MCF 10A (cell line): ENCODE results near the gene PCP2. TPM values are rescaled to one million over a fixed set of nuclear protein-coding genes. Genes with fewer than 3 reads are reported as not detected.
A peak's percentile ranks its signal among the peaks of the same experiment; 100 is the strongest.

Source experiments
- BruUV-seq: library from RNA; stranded (reverse); fragments of 400-500 nt; replicated peaks from 2 replicates; lab custom pipeline; 2021; lab: Mats Ljungman, UMichigan
- CTCF ChIA-PET: fragments of 300-600 bp; sonication (Branson Sonifier 250); formaldehyde crosslinking; extraction: SDS; loops from one replicate; lab custom pipeline; 2021; ENCODE audit warnings: antibody characterized with exemption, inconsistent platforms; lab: Yijun Ruan, JAX
- POLR2A ChIA-PET: fragments of 300-600, 350-650 bp; sonication (Branson Sonifier 250); formaldehyde crosslinking; extraction: SDS; loops from one replicate; lab custom pipeline; 2020; ENCODE audit warnings: antibody characterized with exemption, inconsistent platforms; lab: Yijun Ruan, JAX
- DNase-seq: peaks from one replicate; pipeline ENCODE4 v3.0.0-alpha.2; 2018; ENCODE audit not compliant: unreplicated experiment
- H3K27ac Mint-ChIP-seq: one replicate; pipeline ENCODE4 v1.8.0; 2022; ENCODE audit warnings: mild to moderate bottlenecking, low read depth, mixed read lengths; ENCODE audit not compliant: unreplicated experiment
- H3K27me3 Mint-ChIP-seq: one replicate; pipeline ENCODE4 v1.8.0; 2022; ENCODE audit warnings: mixed read lengths; ENCODE audit not compliant: insufficient read depth, unreplicated experiment
- H3K36me3 Mint-ChIP-seq: one replicate; pipeline ENCODE4 v1.8.0; 2022; ENCODE audit warnings: mild to moderate bottlenecking, moderate library complexity, mixed read lengths; ENCODE audit not compliant: insufficient read depth, unreplicated experiment
- H3K4me1 Mint-ChIP-seq: one replicate; pipeline ENCODE4 v1.8.0; 2022; ENCODE audit warnings: mixed read lengths; ENCODE audit not compliant: insufficient read depth, unreplicated experiment
- H3K4me3 Mint-ChIP-seq: one replicate; pipeline ENCODE4 v1.8.0; 2022; ENCODE audit warnings: mild to moderate bottlenecking, moderate library complexity, mixed read lengths; ENCODE audit not compliant: unreplicated experiment
- H3K9me3 Mint-ChIP-seq: one replicate; pipeline ENCODE4 v1.8.0; 2022; ENCODE audit warnings: mixed read lengths; ENCODE audit not compliant: unreplicated experiment
- intact Hi-C: fragments of 100-400 bp; cut with micrococcal nuclease; formaldehyde crosslinking; loops from 2 replicates; pipeline ENCODE4 v1.14.1; 2022
- total RNA-seq: library from RNA; stranded (reverse); gene quantifications from 2 replicates; pipeline ENCODE4 v1.2.3, GENCODE V29; 2022
- TF ChIP-seq, protein P1 (sequence below): fragments of 200-600 bp; IDR thresholded peaks from one replicate; pipeline ENCODE4 v1.8.0; 2022; ENCODE audit warnings: antibody characterized with exemption, mild to moderate bottlenecking; ENCODE audit not compliant: unreplicated experiment

The PCP2 gene
- total RNA-seq, 1 experiment from 2014 or later: not detected

DNA sequence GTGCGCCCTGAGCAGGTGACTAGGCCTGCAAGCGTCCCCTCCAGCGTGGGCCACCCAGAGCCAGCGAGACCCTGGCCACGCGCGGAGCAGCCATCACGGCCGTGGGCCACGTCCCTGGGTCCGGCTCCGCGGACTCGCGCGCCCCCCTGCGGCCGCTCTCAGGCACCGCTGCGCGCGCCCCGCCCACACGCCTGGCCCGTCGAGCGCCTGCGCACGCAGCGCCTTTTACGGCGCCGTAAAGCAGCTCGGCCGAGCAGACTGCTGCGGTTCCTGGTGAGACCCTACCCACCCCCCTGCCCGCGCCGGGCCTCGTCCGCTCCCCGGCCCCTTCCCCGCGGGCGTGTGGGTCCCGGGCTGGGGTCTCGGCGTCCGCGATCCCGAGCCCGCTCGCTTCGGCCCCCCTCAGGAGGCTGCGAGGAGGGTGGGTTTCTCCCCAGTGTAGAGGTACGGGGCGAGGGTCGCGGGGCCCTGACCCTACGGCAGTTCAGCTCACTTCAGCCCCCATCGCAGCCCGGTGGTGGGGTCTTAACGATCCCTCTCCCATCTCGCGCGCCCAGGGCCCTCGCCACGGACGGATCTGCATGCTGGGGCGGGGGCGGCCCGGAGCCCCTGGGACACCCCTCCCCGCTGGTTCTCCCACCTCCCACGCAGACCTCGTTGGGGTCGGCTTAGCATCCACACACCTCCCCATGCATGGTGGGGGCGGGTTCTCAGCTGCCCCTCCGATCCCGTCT is 47.3 kb upstream of the PCP2 start, which contains the start of gene TRAPPC5:
TRAPPC5 (plus strand) TSS at position 228 of the 734 bp plus-strand sequence. CDS start 1,421 bp downstream, outside the sequence.
- no peaks in the 10 kb centered on the region for H3K9me3 Mint-ChIP-seq
- peak within 1 kb of the TSS; percentile 84 for H3K4me3 Mint-ChIP-seq
- CTCF ChIA-PET: interaction anchor here (0.6 to 2.8 kb wide), 64 partner anchors 8 to 1830 kb away, joined by 3 to 31 read pairs (median 4); partner anchors contain the start of genes ALKBH7, CAMSAP3, CD209 and CLEC4M
- intact Hi-C loops: loop anchor here (1.0 kb wide), 4 partner anchors 28 to 326 kb away; no protein-coding TSS in a partner anchor
- DNase-seq: peak; percentile 74
- BruUV-seq: no TSS peak
- H3K27me3 Mint-ChIP-seq: no peaks in the 10 kb centered on the region
- H3K27ac Mint-ChIP-seq: peak within 1 kb of the TSS; percentile 66
- TF ChIP-seq, protein P1, sequence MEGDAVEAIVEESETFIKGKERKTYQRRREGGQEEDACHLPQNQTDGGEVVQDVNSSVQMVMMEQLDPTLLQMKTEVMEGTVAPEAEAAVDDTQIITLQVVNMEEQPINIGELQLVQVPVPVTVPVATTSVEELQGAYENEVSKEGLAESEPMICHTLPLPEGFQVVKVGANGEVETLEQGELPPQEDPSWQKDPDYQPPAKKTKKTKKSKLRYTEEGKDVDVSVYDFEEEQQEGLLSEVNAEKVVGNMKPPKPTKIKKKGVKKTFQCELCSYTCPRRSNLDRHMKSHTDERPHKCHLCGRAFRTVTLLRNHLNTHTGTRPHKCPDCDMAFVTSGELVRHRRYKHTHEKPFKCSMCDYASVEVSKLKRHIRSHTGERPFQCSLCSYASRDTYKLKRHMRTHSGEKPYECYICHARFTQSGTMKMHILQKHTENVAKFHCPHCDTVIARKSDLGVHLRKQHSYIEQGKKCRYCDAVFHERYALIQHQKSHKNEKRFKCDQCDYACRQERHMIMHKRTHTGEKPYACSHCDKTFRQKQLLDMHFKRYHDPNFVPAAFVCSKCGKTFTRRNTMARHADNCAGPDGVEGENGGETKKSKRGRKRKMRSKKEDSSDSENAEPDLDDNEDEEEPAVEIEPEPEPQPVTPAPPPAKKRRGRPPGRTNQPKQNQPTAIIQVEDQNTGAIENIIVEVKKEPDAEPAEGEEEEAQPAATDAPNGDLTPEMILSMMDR: peak; percentile 96
- H3K36me3 Mint-ChIP-seq: peaks cover 31% of the 10 kb centered on the region
- H3K4me1 Mint-ChIP-seq: peaks cover 14% of the 10 kb centered on the region
- POLR2A ChIA-PET: interaction anchor here (0.6 to 2.2 kb wide), 17 partner anchors 11 to 326 kb away, joined by 3 to 27 read pairs (median 4); partner anchors contain the start of genes PET100 and XAB2

DNA sequence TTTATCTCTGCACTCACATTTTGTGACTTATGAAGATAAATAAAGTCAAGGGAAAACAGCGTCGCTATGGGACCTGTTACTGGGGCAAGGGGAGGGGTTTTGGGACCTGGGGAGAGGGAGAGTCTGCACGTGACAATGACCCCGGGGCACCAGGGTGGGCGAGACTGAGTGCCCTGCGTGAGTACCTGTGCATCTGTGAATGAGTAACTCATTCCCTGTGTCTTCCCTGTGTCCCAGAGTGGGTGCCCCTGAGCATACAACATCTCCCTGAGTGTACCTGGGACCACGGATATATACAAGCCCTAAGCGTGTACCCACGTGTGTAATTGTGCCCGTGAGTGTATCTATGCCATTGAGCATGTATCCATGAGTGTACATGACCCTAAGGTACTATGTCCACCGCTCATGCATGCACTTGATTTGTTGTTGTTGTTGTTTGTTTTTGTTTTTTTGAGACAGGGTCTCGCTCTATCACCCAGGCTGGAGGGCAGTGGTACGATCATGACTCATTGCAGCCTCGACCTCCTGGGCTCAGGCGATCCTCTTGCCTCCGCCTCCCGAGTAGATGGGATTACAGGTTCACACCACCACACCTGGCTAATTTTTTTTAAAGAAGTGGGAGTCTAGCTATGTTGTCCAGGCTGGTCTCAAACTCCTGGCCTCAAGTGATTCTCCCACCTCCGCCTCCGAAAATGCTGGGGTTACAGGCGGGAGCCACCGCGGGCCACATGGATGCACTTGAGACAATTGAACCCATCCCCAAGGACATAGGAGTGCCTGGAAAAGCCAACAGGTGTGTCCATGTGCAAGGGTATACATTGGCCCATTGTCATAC is 46.5 kb upstream of the PCP2 start:
- H3K27ac Mint-ChIP-seq: no peak overlapping the region
- H3K4me3 Mint-ChIP-seq: peak overlapping the region; percentile 84
- H3K27me3 Mint-ChIP-seq: no peaks in the 10 kb centered on the region
- no TSS peak for BruUV-seq
- CTCF ChIA-PET: interaction anchor here (0.6 to 2.8 kb wide), 33 partner anchors 9 to 579 kb away, joined by 3 to 31 read pairs (median 5); partner anchors contain the start of genes CAMSAP3, CLEC4M, PET100 and STXBP2
- no peaks in the 10 kb centered on the region for H3K9me3 Mint-ChIP-seq
- peaks cover 26% of the 10 kb centered on the region for H3K36me3 Mint-ChIP-seq
- POLR2A ChIA-PET: interaction anchor here (0.6 to 2.2 kb wide), 12 partner anchors 10 to 326 kb away, joined by 3 to 27 read pairs (median 4); partner anchors contain the start of genes PET100 and XAB2
- intact Hi-C loops: loop anchor here (1.0 kb wide), 3 partner anchors 28 to 326 kb away; no protein-coding TSS in a partner anchor
- DNase-seq: no peak
- TF ChIP-seq, protein P1: no peak
- H3K4me1 Mint-ChIP-seq: peaks cover 6% of the 10 kb centered on the region

DNA sequence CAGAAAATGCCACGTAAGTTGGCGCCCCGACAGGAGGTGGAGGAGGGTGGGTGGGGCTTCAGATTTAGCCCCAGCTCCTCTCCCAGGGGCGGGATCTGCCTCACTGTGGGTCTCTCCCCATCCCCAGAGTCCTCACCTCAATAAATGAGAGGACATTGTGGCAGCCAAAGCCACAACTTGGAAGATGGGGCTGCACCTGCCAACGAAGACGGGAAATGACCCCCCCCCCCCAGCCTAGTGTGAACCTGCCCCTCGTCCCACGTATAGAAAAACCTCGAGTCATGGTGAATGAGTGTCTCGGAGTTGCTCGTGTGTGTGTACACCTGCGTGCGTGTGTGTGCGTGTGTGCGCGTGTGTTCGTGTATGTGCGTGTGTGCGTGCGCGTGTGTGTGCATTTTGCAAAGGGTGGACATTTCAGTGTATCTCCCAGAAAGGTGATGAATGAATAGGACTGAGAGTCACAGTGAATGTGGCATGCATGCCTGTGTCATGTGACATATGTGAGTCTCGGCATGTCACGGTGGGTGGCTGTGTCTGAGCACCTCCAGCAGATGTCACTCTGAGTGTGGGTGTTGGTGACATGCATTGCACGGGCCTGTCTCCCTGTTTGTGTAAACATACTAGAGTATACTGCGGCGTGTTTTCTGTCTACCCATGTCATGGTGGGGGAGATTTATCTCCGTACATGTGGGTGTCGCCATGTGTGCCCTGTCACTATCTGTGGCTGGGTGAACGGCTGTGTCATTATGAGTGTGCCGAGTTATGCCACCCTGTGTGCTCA is 45.6 kb upstream of the PCP2 start:
- peaks cover 23% of the 10 kb centered on the region for H3K36me3 Mint-ChIP-seq
- H3K4me3 Mint-ChIP-seq: no peak overlapping the region
- DNase-seq: no peak
- TF ChIP-seq, protein P1: no peak
- H3K4me1 Mint-ChIP-seq: peaks cover 6% of the 10 kb centered on the region
- CTCF ChIA-PET: interaction anchor here (0.6 to 1.7 kb wide), 8 partner anchors 20 to 303 kb away, joined by 3 to 7 read pairs (median 4); no protein-coding TSS in a partner anchor
- no peaks in the 10 kb centered on the region for H3K9me3 Mint-ChIP-seq
- intact Hi-C loops: no loop called here
- POLR2A ChIA-PET: interaction anchor here (0.7 to 1.0 kb wide), 2 partner anchors 113 to 603 kb away, joined by 3 read pairs; no protein-coding TSS in a partner anchor
- H3K27ac Mint-ChIP-seq: no peak overlapping the region
- H3K27me3 Mint-ChIP-seq: no peaks in the 10 kb centered on the region
- BruUV-seq: no TSS peak
